Stimulated activated naive CD8-positive, alpha-beta T cell treated with anti-CD3 and anti-CD28 coated beads, Interleukin-15, amount 100 ng/mL, for 72 hours (primary cell): ENCODE data around the gene IQSEC1.

Source experiments
- ATAC-seq: fragments of 150-1000 bp; cut with Tn5 transposase; 2 replicates; pipeline ENCODE4 v1.10.0; 2021; ENCODE audit warnings: mild to moderate bottlenecking, moderate library complexity
- DNase-seq, 2 donors: peaks; one replicate each; pipeline ENCODE4 v3.0.0; 2021 to 2022
- H3K27ac Mint-ChIP-seq, 2 donors: one replicate each; pipeline ENCODE4 v1.8.0; 2022; ENCODE audit warnings: mild to moderate bottlenecking in 2 of 2, mixed read lengths in 2 of 2, moderate library complexity in 2 of 2
- H3K27me3 Mint-ChIP-seq: one replicate; pipeline ENCODE4 v1.8.0; 2022; ENCODE audit warnings: mixed read lengths
- H3K4me1 Mint-ChIP-seq: one replicate; pipeline ENCODE4 v1.8.0; 2022; ENCODE audit warnings: mild to moderate bottlenecking, mixed read lengths
- H3K4me3 Mint-ChIP-seq, 2 donors: one replicate each; pipeline ENCODE4 v1.8.0; 2022; ENCODE audit warnings: mild to moderate bottlenecking in 2 of 2, mixed read lengths in 2 of 2, moderate library complexity in 1 of 2
- H3K9me3 Mint-ChIP-seq, 2 donors: one replicate each; pipeline ENCODE4 v1.8.0; 2022; ENCODE audit warnings: mixed read lengths in 2 of 2

The IQSEC1 gene

GRCh38 chr3:13016721-13017255 is 56.4 kb downstream of the IQSEC1 start:
- Mint-ChIP-seq H3K27me3 (no peaks in the 10 kb centered on the region), H3K27ac (peak overlapping the region; percentile 93 to 97), H3K4me1 (peaks cover 69% of the 10 kb centered on the region), H3K4me3 (peak overlapping the region; percentile 79 to 86), H3K9me3 (no peaks in the 10 kb centered on the region)
- DNase-seq (no peak), ATAC-seq (no peak)

DNA sequence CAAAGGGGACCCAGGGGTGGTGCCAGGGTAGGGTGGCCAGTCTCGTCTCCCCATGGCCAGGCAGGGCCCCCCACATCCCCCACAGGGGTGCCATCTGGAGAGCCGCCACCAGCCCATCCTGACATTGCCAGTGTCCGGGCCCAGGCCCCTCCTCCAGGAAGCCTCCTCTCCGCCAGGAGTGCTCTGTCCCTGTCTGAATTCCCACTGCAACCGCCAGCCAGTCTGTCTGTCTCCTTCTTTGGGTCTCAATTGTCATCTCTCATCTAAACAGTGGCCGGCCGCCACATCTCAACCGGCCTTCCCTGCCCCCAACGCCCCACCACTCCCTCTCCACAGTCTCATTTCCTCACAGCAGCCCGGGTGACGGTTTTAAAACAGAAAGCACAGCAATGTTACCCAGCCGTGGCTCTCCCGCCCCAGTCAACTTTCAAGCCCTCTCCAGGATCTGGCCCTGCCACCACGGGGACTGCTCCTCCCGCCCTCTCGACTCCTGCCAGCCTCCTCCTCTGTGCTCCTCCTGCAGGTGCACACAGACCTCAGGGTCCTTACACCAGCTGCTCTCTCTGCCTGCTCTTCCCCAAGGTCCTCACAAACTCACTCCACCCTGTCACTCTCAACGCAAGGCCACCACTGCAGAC is 57.0 kb downstream of the IQSEC1 start:
- peak overlapping the region; percentile 93 to 97 for H3K27ac Mint-ChIP-seq
- peak; percentile 19 for ATAC-seq
- H3K27me3 Mint-ChIP-seq: no peaks in the 10 kb centered on the region
- no peaks in the 10 kb centered on the region for H3K9me3 Mint-ChIP-seq
- peak in 1 of 2 donors; percentile 65 for DNase-seq
- H3K4me3 Mint-ChIP-seq: peak overlapping the region; percentile 79 to 86
- peaks cover 75% of the 10 kb centered on the region for H3K4me1 Mint-ChIP-seq

GRCh38 chr3:13015286-13016082 is 57.7 kb downstream of the IQSEC1 start:
- Mint-ChIP-seq H3K27ac (peak overlapping the region; percentile 93 to 97), H3K9me3 (no peaks in the 10 kb centered on the region), H3K4me3 (peak overlapping the region; percentile 79 to 86), H3K27me3 (no peaks in the 10 kb centered on the region), H3K4me1 (peaks cover 77% of the 10 kb centered on the region)
- peak; percentile 41 to 79 for DNase-seq
- ATAC-seq: peak; percentile 54

- ATAC-seq (no peak), DNase-seq (peak in 1 of 2 donors; percentile 39)
- Mint-ChIP-seq H3K27ac (peak overlapping the region; percentile 93 to 97), H3K9me3 (no peaks in the 10 kb centered on the region), H3K4me3 (peak overlapping the region; percentile 79 to 86), H3K27me3 (no peaks in the 10 kb centered on the region), H3K4me1 (peaks cover 77% of the 10 kb centered on the region)
These were observed 58.4 kb downstream of the IQSEC1 start for GRCh38 chr3:13014755-13015285.

GRCh38 chr3:13013994-13014754 is 59.1 kb downstream of the IQSEC1 start:
- peak in 1 of 2 donors; percentile 61 for DNase-seq
- Mint-ChIP-seq H3K9me3 (no peaks in the 10 kb centered on the region), H3K27me3 (no peaks in the 10 kb centered on the region), H3K27ac (peak overlapping the region; percentile 87 to 97), H3K4me3 (peak overlapping the region; percentile 79 to 86), H3K4me1 (peaks cover 84% of the 10 kb centered on the region)
- ATAC-seq: no peak

DNA sequence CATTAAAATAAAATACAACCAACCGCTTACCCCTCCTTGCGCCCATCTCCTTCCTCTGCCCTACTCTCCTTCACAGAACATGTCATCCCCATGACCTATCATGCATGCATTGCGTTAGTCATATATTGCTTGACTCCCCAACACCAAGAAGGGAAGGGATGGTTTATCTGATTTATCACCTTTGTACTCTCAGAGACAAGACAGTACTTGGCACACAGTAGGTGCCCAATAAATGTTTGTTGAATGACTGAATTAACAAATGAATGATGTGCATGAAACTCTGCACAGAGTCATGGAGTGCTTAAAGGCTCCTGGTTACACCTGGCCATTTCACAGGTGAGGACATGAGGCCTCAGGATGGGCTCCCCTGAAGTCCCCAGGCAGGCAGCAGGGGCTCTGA is 59.7 kb downstream of the IQSEC1 start:
- no peak for ATAC-seq
- Mint-ChIP-seq H3K27me3 (no peaks in the 10 kb centered on the region), H3K4me3 (peak overlapping the region; percentile 79 to 86), H3K4me1 (peaks cover 90% of the 10 kb centered on the region), H3K27ac (peak overlapping the region; percentile 43 to 87), H3K9me3 (no peaks in the 10 kb centered on the region)
- DNase-seq: no peak

GRCh38 chr3:13013151-13013561 is 60.1 kb downstream of the IQSEC1 start:
- Mint-ChIP-seq H3K27ac (peak overlapping the region in 1 of 2 donors; percentile 87), H3K4me1 (peaks cover 94% of the 10 kb centered on the region), H3K9me3 (no peaks in the 10 kb centered on the region), H3K27me3 (no peaks in the 10 kb centered on the region), H3K4me3 (peak overlapping the region; percentile 79 to 86)
- DNase-seq (no peak), ATAC-seq (no peak)

GRCh38 chr3:13012221-13012691 is 61.0 kb downstream of the IQSEC1 start:
- Mint-ChIP-seq H3K27ac (peak overlapping the region; percentile 64 to 95), H3K4me1 (peaks cover 97% of the 10 kb centered on the region), H3K27me3 (no peaks in the 10 kb centered on the region), H3K9me3 (no peaks in the 10 kb centered on the region), H3K4me3 (peak overlapping the region; percentile 67 to 86)
- ATAC-seq (peak; percentile 71), DNase-seq (peak in 1 of 2 donors; percentile 84)

- Mint-ChIP-seq H3K4me3 (peak overlapping the region; percentile 67 to 86), H3K9me3 (no peaks in the 10 kb centered on the region), H3K27ac (peak overlapping the region; percentile 64 to 95), H3K27me3 (no peaks in the 10 kb centered on the region), H3K4me1 (peaks cover 97% of the 10 kb centered on the region)
- ATAC-seq (peak; percentile 62), DNase-seq (peak; percentile 71 to 90)
These were observed 61.5 kb downstream of the IQSEC1 start for GRCh38 chr3:13011573-13012220.

DNA sequence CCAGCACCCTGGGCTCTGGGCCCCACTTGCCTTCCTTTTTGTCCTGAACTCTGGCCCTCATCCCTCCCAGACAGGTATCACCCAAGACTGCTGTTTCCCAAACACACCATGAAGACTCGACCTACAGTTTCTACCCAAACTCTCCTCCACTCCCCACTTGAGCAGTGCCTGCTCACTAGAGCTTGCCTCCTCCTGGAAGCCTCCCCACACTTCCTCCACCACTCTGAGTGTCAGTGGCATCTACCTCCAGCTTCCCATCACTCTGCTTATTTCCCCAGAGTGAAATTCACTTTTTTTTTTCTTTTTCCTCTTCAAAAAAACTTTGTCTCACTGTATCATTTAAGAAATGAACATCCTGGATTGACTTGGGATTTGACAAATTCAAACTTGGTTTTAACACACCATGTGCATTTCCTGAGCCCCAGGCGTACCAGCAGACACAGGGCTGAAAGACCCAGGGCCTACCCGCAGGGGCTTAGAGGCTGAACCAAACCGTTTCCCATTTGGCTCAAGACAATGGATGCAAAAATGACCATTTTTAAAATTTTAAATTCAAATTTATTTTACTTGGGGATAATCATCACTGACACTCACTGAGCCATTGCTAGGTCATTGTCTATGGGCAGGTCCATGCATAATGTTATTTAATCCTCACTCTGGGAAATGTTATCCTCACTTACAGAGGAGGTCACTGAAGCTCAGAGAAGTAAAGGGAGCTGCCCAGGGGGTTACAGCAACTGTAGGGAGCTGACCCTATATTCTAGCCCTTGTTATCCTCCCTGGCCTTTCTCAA is 62.3 kb downstream of the IQSEC1 start:
- peaks cover 97% of the 10 kb centered on the region for H3K4me1 Mint-ChIP-seq
- ATAC-seq: no peak

DNA sequence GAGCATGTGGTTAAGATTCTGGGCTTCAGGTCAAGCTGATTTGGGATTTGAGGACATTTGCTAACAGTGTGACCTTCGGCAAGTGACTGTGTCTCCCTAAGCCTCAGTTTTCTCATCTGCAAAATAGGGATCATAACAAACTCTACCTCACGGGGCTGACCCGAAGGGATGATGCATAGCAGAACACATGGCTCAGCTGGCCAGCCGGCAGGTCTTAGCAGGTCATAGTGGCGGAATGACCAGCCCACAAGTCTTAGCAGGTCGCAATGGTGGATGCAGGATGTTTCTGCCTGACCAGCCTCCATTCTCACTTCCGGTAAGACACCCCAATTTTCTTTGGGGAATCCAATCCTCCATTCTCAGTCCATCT is 63.3 kb downstream of the IQSEC1 start:
- H3K27ac Mint-ChIP-seq: peak overlapping the region; percentile 41 to 80
- ATAC-seq: no peak
- H3K27me3 Mint-ChIP-seq: no peaks in the 10 kb centered on the region
- DNase-seq: no peak
- H3K9me3 Mint-ChIP-seq: no peaks in the 10 kb centered on the region
- peak overlapping the region; percentile 82 to 86 for H3K4me3 Mint-ChIP-seq
- H3K4me1 Mint-ChIP-seq: peaks cover 100% of the 10 kb centered on the region

More for the DNA sequence above, 62.3 kb downstream of the IQSEC1 start:
- H3K4me3 Mint-ChIP-seq: peak overlapping the region; percentile 67 to 86
- H3K27me3 Mint-ChIP-seq: no peaks in the 10 kb centered on the region
- H3K9me3 Mint-ChIP-seq: no peaks in the 10 kb centered on the region
- DNase-seq: no peak
- peak overlapping the region; percentile 64 to 88 for H3K27ac Mint-ChIP-seq

- Mint-ChIP-seq H3K4me1 (peaks cover 100% of the 10 kb centered on the region), H3K27me3 (no peaks in the 10 kb centered on the region), H3K4me3 (peak overlapping the region; percentile 82 to 86), H3K27ac (peak overlapping the region; percentile 59 to 80), H3K9me3 (no peaks in the 10 kb centered on the region)
- ATAC-seq: peak; percentile 50
- peak; percentile 49 to 86 for DNase-seq
These were observed 63.9 kb downstream of the IQSEC1 start for GRCh38 chr3:13009132-13009945.
